Keratinocyte (primary cell): ENCODE results near the gene MGRN1.

Source experiments
- CTCF ChIP-seq, 3 experiments: IDR thresholded peaks in 1 of 3; conservative IDR thresholded peaks in 1 of 3; optimal IDR thresholded peaks in 1 of 3; 2 replicates in 2 of 3; 3 replicates in 1 of 3; pipeline versions ENCODE3 to v1.5.1; 2011; ENCODE audit warnings: low read length in 3 of 3, mild to moderate bottlenecking in 3 of 3, moderate library complexity in 2 of 3, control low read depth in 1 of 3, inconsistent platforms in 1 of 3; ENCODE audit not compliant: insufficient read depth in 2 of 3; ENCODE audit errors: extremely low read depth in 1 of 3
- EZH2 ChIP-seq: IDR thresholded peaks from one replicate; pipeline ENCODE4 v1.6.1; 2012; ENCODE audit warnings: inconsistent platforms, mild to moderate bottlenecking, low read length, moderate library complexity

GRCh38 chr16:4655801-4656200, 31.2 kb downstream of the MGRN1 start:
- TF ChIP-seq CTCF (optimal IDR thresholded peaks at IDR 0.05 in 1 of 3, IDR thresholded peaks at IDR 0.05 in 1 of 3, conservative IDR thresholded peaks at IDR 0.05 in 1 of 3; ENCODE audit: extremely low read depth in 1 of 3, insufficient read depth in 2 of 3, low read length in 3 of 3) (no peak), EZH2 (no peak)
